Keratinocyte (primary cell): ENCODE measurements around the gene MATK.

ENCODE experiments used
- CTCF ChIP-seq, 3 experiments: IDR thresholded peaks in 1 of 3; conservative IDR thresholded peaks in 1 of 3; optimal IDR thresholded peaks in 1 of 3; 2 replicates in 2 of 3; 3 replicates in 1 of 3; pipeline versions ENCODE3 to v1.5.1; 2011; ENCODE audit warnings: low read length in 3 of 3, mild to moderate bottlenecking in 3 of 3, moderate library complexity in 2 of 3, control low read depth in 1 of 3, inconsistent platforms in 1 of 3; ENCODE audit not compliant: insufficient read depth in 2 of 3; ENCODE audit errors: extremely low read depth in 1 of 3
- EZH2 ChIP-seq: IDR thresholded peaks from one replicate; pipeline ENCODE4 v1.6.1; 2012; ENCODE audit warnings: inconsistent platforms, mild to moderate bottlenecking, low read length, moderate library complexity

GRCh38 chr19:3751236-3751635 lies 34.9 kb downstream of the MATK start:
- no peak for TF ChIP-seq CTCF (optimal IDR thresholded peaks at IDR 0.05 in 1 of 3, IDR thresholded peaks at IDR 0.05 in 1 of 3, conservative IDR thresholded peaks at IDR 0.05 in 1 of 3; ENCODE audit: extremely low read depth in 1 of 3, insufficient read depth in 2 of 3, low read length in 3 of 3)
- no peak for TF ChIP-seq EZH2
